Measurements from ENCODE around the gene TECPR1.

GRCh38 chr7:98193474-98194180, 58.4 kb downstream of the TECPR1 start:
- no peak for TF ChIP-seq CTCF (IDR thresholded peaks at IDR 0.05; ENCODE audit: insufficient read depth, low read length)
- TF ChIP-seq POLR2AphosphoS5 (IDR thresholded peaks at IDR 0.05; ENCODE audit: low read depth): no peak
- TF ChIP-seq REST (IDR thresholded peaks at IDR 0.05; ENCODE audit: insufficient replicate concordance, low read depth): no peak
